ENCODE results near the gene MYL11. TPM values are rescaled to one million over a fixed set of nuclear protein-coding genes. Genes with fewer than 3 reads are reported as not detected.
A peak's percentile ranks its signal among the peaks of the same experiment; 100 is the strongest.

The MYL11 gene
- total RNA-seq, 1 experiment from 2014 or later: not detected

- no peak overlapping the region for H3K27ac ChIP-seq (ENCODE audit: low read depth, low read length)
- ATAC-seq: no peak
- intact Hi-C loops (cut with micrococcal nuclease): no loop called here
These were observed 7.1 kb upstream of the MYL11 start for GRCh38 chr16:30367349-30368009.

More at GRCh38 chr16:30367349-30368009, 7.1 kb upstream of the MYL11 start:
- no TSS peak for BruUV-seq (replicated peaks)
- peak overlapping the region; percentile 82; the same call in 1 of the 2 replicates for H3K9ac ChIP-seq (ENCODE audit: low read length)
- TF ChIP-seq, protein P1, sequence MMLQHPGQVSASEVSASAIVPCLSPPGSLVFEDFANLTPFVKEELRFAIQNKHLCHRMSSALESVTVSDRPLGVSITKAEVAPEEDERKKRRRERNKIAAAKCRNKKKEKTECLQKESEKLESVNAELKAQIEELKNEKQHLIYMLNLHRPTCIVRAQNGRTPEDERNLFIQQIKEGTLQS (IDR thresholded peaks at IDR 0.05): no peak
- TF ChIP-seq POLR2A (IDR thresholded peaks at IDR 0.05; ENCODE audit: borderline replicate concordance, extremely low read depth, insufficient read depth, insufficient read length) (no peak), ELF1 (IDR thresholded peaks at IDR 0.05; ENCODE audit: borderline replicate concordance, low read depth) (no peak), TCF7L2 (IDR thresholded peaks at IDR 0.05; ENCODE audit: borderline replicate concordance, extremely low read depth, insufficient read depth, insufficient read length) (no peak), RAD21 (IDR thresholded peaks at IDR 0.05; ENCODE audit: low read depth) (no peak), CBX3 (IDR thresholded peaks at IDR 0.05; ENCODE audit: low read depth) (no peak), ZBTB33 (IDR thresholded peaks at IDR 0.05; ENCODE audit: extremely low read depth, insufficient replicate concordance, low read length) (no peak), FOSL1 (IDR thresholded peaks at IDR 0.05; ENCODE audit: low read depth) (no peak), CEBPB (IDR thresholded peaks at IDR 0.05; ENCODE audit: low read depth) (no peak)
- TF ChIP-seq, protein P2, sequence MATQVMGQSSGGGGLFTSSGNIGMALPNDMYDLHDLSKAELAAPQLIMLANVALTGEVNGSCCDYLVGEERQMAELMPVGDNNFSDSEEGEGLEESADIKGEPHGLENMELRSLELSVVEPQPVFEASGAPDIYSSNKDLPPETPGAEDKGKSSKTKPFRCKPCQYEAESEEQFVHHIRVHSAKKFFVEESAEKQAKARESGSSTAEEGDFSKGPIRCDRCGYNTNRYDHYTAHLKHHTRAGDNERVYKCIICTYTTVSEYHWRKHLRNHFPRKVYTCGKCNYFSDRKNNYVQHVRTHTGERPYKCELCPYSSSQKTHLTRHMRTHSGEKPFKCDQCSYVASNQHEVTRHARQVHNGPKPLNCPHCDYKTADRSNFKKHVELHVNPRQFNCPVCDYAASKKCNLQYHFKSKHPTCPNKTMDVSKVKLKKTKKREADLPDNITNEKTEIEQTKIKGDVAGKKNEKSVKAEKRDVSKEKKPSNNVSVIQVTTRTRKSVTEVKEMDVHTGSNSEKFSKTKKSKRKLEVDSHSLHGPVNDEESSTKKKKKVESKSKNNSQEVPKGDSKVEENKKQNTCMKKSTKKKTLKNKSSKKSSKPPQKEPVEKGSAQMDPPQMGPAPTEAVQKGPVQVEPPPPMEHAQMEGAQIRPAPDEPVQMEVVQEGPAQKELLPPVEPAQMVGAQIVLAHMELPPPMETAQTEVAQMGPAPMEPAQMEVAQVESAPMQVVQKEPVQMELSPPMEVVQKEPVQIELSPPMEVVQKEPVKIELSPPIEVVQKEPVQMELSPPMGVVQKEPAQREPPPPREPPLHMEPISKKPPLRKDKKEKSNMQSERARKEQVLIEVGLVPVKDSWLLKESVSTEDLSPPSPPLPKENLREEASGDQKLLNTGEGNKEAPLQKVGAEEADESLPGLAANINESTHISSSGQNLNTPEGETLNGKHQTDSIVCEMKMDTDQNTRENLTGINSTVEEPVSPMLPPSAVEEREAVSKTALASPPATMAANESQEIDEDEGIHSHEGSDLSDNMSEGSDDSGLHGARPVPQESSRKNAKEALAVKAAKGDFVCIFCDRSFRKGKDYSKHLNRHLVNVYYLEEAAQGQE (IDR thresholded peaks at IDR 0.05; ENCODE audit: low read depth): no peak
- no peaks in the 10 kb centered on the region for H3K9me2 ChIP-seq (ENCODE audit: insufficient read depth)
- ChIA-PET CTCF (no interaction called here), POLR2A (no interaction called here), RAD21 (ENCODE audit: low non-redundant PET in 1 of 2, low total read pairs in 2 of 2, uncharacterized antibody in 2 of 2, unreplicated experiment in 2 of 2) (no interaction called here)
- no peaks in the 10 kb centered on the region for H4K20me1 ChIP-seq (ENCODE audit: insufficient read depth)
- H3K36me3 ChIP-seq (ENCODE audit: control insufficient read depth in 1 of 2, insufficient read depth in 2 of 2, low read length in 2 of 2): peaks cover 14 to 18% of the 10 kb centered on the region in 2 experiments
- H3K4me1 ChIP-seq (ENCODE audit: control insufficient read depth in 1 of 2, insufficient read depth in 2 of 2, low read length in 2 of 2): peaks cover 18 to 30% of the 10 kb centered on the region in 2 experiments
- no peaks in the 10 kb centered on the region for H3K9me3 ChIP-seq (ENCODE audit: control insufficient read depth in 1 of 2, insufficient read depth in 1 of 2, low read depth in 1 of 2, low read length in 2 of 2)
- H3K4me2 ChIP-seq (ENCODE audit: low read length): 0 out of 2 replicates have a peak overlapping the region, but pooled peaks have one; percentile 92
- H3K4me3 ChIP-seq (replicated peaks in 1 of 2; ENCODE audit: low read depth in 1 of 2, low read length in 2 of 2): no peak overlapping the region
- no peaks in the 10 kb centered on the region for H3K27me3 ChIP-seq (ENCODE audit: insufficient read depth, low read length)
- peaks cover 71% of the 10 kb centered on the region for H3K79me2 ChIP-seq (ENCODE audit: insufficient read depth, low read length)
- no peak overlapping the region for H2AFZ ChIP-seq (ENCODE audit: low read depth, low read length, poor library complexity, severe bottlenecking)
- DNase-seq (ENCODE audit: low read depth, low spot score): no peak
